ENCODE data around the gene G6PD. TPM values are rescaled to one million over a fixed set of nuclear protein-coding genes. Genes with fewer than 3 reads are reported as not detected.
A peak's percentile ranks its signal among the peaks of the same experiment; 100 is the strongest.
"Not testable (repeated sequence)": the region's sequence is repeated elsewhere in the genome, so short reads cannot be mapped to it uniquely, and the experiment has no call there.

Gene G6PD
- total RNA-seq, 1 experiment from 2014 or later: 68.7 TPM

DNA sequence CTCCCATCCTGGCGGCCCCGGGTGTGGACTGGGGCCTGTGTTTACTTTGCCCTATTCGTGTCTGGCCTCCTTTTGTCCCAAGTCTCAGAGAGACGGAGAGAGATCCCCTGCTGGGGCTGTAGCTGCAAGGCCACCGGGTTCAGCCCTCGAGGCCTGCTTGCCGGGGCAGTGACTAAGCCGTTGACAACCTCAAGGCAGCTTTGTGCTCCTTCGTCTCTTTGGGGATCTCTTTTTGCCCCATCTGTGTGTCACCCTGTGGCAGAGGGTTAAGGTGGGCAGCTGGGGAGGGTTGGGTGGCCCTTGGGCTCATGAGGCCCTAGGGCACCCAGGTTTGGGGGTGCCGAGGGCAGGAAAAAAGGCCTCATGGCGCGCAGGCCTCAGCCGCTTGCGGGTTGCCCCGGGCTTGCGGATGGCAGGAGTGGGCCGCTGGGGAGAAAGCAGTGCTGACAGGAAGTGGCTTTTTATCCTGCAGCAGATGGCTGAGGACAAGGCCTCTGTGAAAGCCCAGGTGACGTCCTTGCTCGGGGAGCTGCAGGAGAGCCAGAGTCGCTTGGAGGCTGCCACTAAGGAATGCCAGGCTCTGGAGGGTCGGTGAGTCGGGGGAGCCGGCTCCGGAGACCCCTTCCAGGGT, 11.5 kb upstream of the G6PD start:
- H3T11ph ChIP-seq (ENCODE audit: low read length); H3K56ac ChIP-seq (ENCODE audit: insufficient read length, low read depth, low read length); H2BK120ac ChIP-seq (ENCODE audit: low read depth, low read length, poor library complexity, severe bottlenecking); H3K23me2 ChIP-seq (ENCODE audit: insufficient read length, low read depth, low read length, poor library complexity, severe bottlenecking); H3K79me1 ChIP-seq (ENCODE audit: insufficient read depth, low read depth, low read length, poor library complexity, severe bottlenecking); H2BK20ac ChIP-seq (ENCODE audit: low read depth, low read length, poor library complexity, severe bottlenecking); H3K79me2 ChIP-seq (ENCODE audit: insufficient read depth, low read length); H2BK5ac ChIP-seq (ENCODE audit: insufficient read length, low read length); H4K20me1 ChIP-seq (ENCODE audit: control insufficient read depth, insufficient read depth, insufficient read length); H4K91ac ChIP-seq (ENCODE audit: insufficient read length, low read depth, low read length); H2BK15ac ChIP-seq (ENCODE audit: low read depth, low read length); H4K8ac ChIP-seq (replicated peaks; ENCODE audit: insufficient read length, low read depth, low read length); H3K4me1 ChIP-seq (ENCODE audit: insufficient read depth, low read length); H3K4me3 Mint-ChIP-seq; H2BK12ac ChIP-seq (ENCODE audit: insufficient read length, low read depth, low read length); H3K27me3 Mint-ChIP-seq (ENCODE audit: low read depth); H3K27me3 ChIP-seq (ENCODE audit: insufficient read depth, low read length); H2AFZ ChIP-seq (ENCODE audit: low read length); H3K27ac Mint-ChIP-seq; H3K4ac ChIP-seq (ENCODE audit: low read depth, low read length); H3K9me3 ChIP-seq (ENCODE audit: control insufficient read depth, low read depth, low read length); H4K5ac ChIP-seq (ENCODE audit: insufficient read length, low read depth, low read length); H3K4me2 ChIP-seq (ENCODE audit: insufficient read depth, insufficient read length, low read length); H3K4me1 Mint-ChIP-seq; H2AK5ac ChIP-seq (ENCODE audit: insufficient read length, low read length); H3K14ac ChIP-seq (ENCODE audit: insufficient read depth, low read length); H3K9ac ChIP-seq (ENCODE audit: extremely low read depth, insufficient read length, low read length); H3K18ac ChIP-seq (ENCODE audit: insufficient read length, low read depth, low read length); H3K27ac ChIP-seq (ENCODE audit: insufficient read length, low read depth, low read length); DNase-seq; H3K23ac ChIP-seq (ENCODE audit: insufficient read length, low read depth, low read length): not testable (repeated sequence)
- Mint-ChIP-seq H3K9me3 (peaks cover 21 to 25% of the 10 kb centered on the region in 2 experiments), H3K36me3 (ENCODE audit: insufficient read depth in 1 of 3, low read depth in 3 of 3) (peaks cover 11 to 20% (median 12%) of the 10 kb centered on the region in 3 experiments)
- WGBS (ENCODE audit: extremely low coverage, insufficient read length, low lambda C conversion rate): no CpG with 5 or more reads among the region's 24 CpGs

DNA sequence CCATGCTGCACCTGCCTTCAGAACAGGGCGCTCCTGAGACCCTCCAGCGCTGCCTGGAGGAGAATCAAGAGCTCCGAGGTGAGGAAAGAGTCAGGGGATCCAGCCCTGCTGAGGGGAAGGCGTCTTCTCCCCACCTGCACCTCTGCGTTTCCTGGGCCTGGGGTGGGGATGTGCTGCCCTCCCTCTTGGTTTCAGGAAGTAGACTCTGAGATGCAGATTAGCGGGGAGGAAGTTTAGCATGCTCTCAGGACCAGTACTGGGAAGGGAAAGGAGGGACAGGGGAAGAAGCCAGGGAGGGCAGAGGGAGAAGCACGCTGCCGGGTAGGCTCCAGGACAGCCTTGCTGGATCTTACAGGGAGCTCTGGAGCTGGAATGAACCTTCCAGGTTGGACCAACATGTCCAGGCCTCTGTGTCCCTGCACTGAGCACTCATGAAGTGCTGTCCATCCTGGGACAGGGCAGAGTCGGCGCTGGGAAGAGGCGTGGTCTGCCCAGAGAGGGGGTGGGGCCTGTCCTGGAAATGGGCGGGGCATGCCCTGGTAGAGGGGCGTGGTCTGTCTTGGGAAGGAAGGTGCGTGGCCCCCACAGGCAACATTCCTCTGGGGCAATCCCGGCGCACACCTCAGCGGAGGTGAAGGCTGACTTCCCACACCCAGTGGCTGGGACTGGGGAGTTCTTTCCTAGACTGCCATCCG, 5.6 kb upstream of the G6PD start:
- H3K27ac Mint-ChIP-seq; H3K27me3 Mint-ChIP-seq (ENCODE audit: low read depth); H3K9ac ChIP-seq (ENCODE audit: extremely low read depth, insufficient read length, low read length); H2AK5ac ChIP-seq (ENCODE audit: insufficient read length, low read length); H3K79me2 ChIP-seq (ENCODE audit: insufficient read depth, low read length); H3K27me3 ChIP-seq (ENCODE audit: insufficient read depth, low read length); H2AFZ ChIP-seq (ENCODE audit: low read length); H2BK20ac ChIP-seq (ENCODE audit: low read depth, low read length, poor library complexity, severe bottlenecking); H3K18ac ChIP-seq (ENCODE audit: insufficient read length, low read depth, low read length); DNase-seq; H3K79me1 ChIP-seq (ENCODE audit: insufficient read depth, low read depth, low read length, poor library complexity, severe bottlenecking); H3K56ac ChIP-seq (ENCODE audit: insufficient read length, low read depth, low read length); H3K23me2 ChIP-seq (ENCODE audit: insufficient read length, low read depth, low read length, poor library complexity, severe bottlenecking); H4K91ac ChIP-seq (ENCODE audit: insufficient read length, low read depth, low read length); H2BK5ac ChIP-seq (ENCODE audit: insufficient read length, low read length); H2BK15ac ChIP-seq (ENCODE audit: low read depth, low read length); H2BK12ac ChIP-seq (ENCODE audit: insufficient read length, low read depth, low read length); H4K5ac ChIP-seq (ENCODE audit: insufficient read length, low read depth, low read length); H3K4me1 Mint-ChIP-seq; H2BK120ac ChIP-seq (ENCODE audit: low read depth, low read length, poor library complexity, severe bottlenecking); H3K4me2 ChIP-seq (ENCODE audit: insufficient read depth, insufficient read length, low read length); H3T11ph ChIP-seq (ENCODE audit: low read length); H3K4me1 ChIP-seq (ENCODE audit: insufficient read depth, low read length); H3K27ac ChIP-seq (ENCODE audit: insufficient read length, low read depth, low read length); H3K14ac ChIP-seq (ENCODE audit: insufficient read depth, low read length); H4K8ac ChIP-seq (replicated peaks; ENCODE audit: insufficient read length, low read depth, low read length); H3K4ac ChIP-seq (ENCODE audit: low read depth, low read length); H4K20me1 ChIP-seq (ENCODE audit: control insufficient read depth, insufficient read depth, insufficient read length); H3K23ac ChIP-seq (ENCODE audit: insufficient read length, low read depth, low read length): not testable (repeated sequence)
- Mint-ChIP-seq H3K36me3 (ENCODE audit: insufficient read depth in 1 of 3, low read depth in 3 of 3) (peaks cover 18 to 45% (median 38%) of the 10 kb centered on the region in 3 experiments), H3K9me3 (peaks cover 60 to 67% of the 10 kb centered on the region in 2 experiments), H3K4me3 (peak overlapping the region in 1 of 2 experiments; percentile 20; a peak in 1 of 5 replicates)
- H3K9me3 ChIP-seq (ENCODE audit: control insufficient read depth, low read depth, low read length): peaks cover 27% of the 10 kb centered on the region
- no CpG with 5 or more reads among the region's 18 CpGs for WGBS (ENCODE audit: extremely low coverage, insufficient read length, low lambda C conversion rate)

All from H9 (cell line).